ENCODE data around the gene CTTNBP2NL.
"Not testable (repeated sequence)": the region's sequence is repeated elsewhere in the genome, so short reads cannot be mapped to it uniquely, and the experiment has no call there.

CTTNBP2NL gene

GRCh38 chr1:112410673-112411072 lies 14.7 kb downstream of the CTTNBP2NL start:
- in situ Hi-C loops (cut with MboI; ENCODE audit: low sequenced_read_pairs) = no loop called here

- in situ Hi-C loops (cut with MboI; ENCODE audit: low sequenced_read_pairs) = no loop called here
Measured at GRCh38 chr1:112417271-112417670, 21.3 kb downstream of the CTTNBP2NL start.

- in situ Hi-C loops (cut with MboI; ENCODE audit: low sequenced_read_pairs) = no loop called here
Measured at GRCh38 chr1:112418099-112418892, 22.3 kb downstream of the CTTNBP2NL start.

- in situ Hi-C loops (cut with MboI; ENCODE audit: low sequenced_read_pairs) = no loop called here
Measured at GRCh38 chr1:112423207-112423606, 27.2 kb downstream of the CTTNBP2NL start.

GRCh38 chr1:112423666-112424065 lies 27.7 kb downstream of the CTTNBP2NL start:
- in situ Hi-C loops (cut with MboI; ENCODE audit: low sequenced_read_pairs) = not testable (repeated sequence)

GRCh38 chr1:112429749-112430148 lies 33.7 kb downstream of the CTTNBP2NL start:
- in situ Hi-C loops (cut with MboI; ENCODE audit: low sequenced_read_pairs) = no loop called here

- in situ Hi-C loops (cut with MboI; ENCODE audit: low sequenced_read_pairs) = no loop called here
Measured at GRCh38 chr1:112431038-112431437, 35.0 kb downstream of the CTTNBP2NL start.

- in situ Hi-C loops (cut with MboI; ENCODE audit: low sequenced_read_pairs) = no loop called here
Measured at GRCh38 chr1:112435448-112435847, 39.4 kb downstream of the CTTNBP2NL start.

GRCh38 chr1:112436384-112437156 lies 40.6 kb downstream of the CTTNBP2NL start:
- in situ Hi-C loops (cut with MboI; ENCODE audit: low sequenced_read_pairs) = no loop called here

- in situ Hi-C loops (cut with MboI; ENCODE audit: low sequenced_read_pairs) = not testable (repeated sequence)
Measured at GRCh38 chr1:112438156-112438555, 42.1 kb downstream of the CTTNBP2NL start.

- in situ Hi-C loops (cut with MboI; ENCODE audit: low sequenced_read_pairs) = no loop called here
Measured at GRCh38 chr1:112439592-112439991, 43.6 kb downstream of the CTTNBP2NL start.

GRCh38 chr1:112440574-112440973 lies 44.6 kb downstream of the CTTNBP2NL start:
- in situ Hi-C loops (cut with MboI; ENCODE audit: low sequenced_read_pairs) = no loop called here

GRCh38 chr1:112444269-112444668 lies 48.3 kb downstream of the CTTNBP2NL start:
- in situ Hi-C loops (cut with MboI; ENCODE audit: low sequenced_read_pairs) = no loop called here

GRCh38 chr1:112445596-112445995 lies 49.6 kb downstream of the CTTNBP2NL start:
- in situ Hi-C loops (cut with MboI; ENCODE audit: low sequenced_read_pairs) = no loop called here

- in situ Hi-C loops (cut with MboI; ENCODE audit: low sequenced_read_pairs) = no loop called here
Measured at GRCh38 chr1:112446411-112446810, 50.4 kb downstream of the CTTNBP2NL start.

GRCh38 chr1:112448904-112449629 lies 53.1 kb downstream of the CTTNBP2NL start:
- in situ Hi-C loops (cut with MboI; ENCODE audit: low sequenced_read_pairs) = no loop called here

GRCh38 chr1:112449630-112449983 lies 53.6 kb downstream of the CTTNBP2NL start:
- in situ Hi-C loops (cut with MboI; ENCODE audit: low sequenced_read_pairs) = no loop called here

GRCh38 chr1:112450773-112451172 lies 54.8 kb downstream of the CTTNBP2NL start:
- in situ Hi-C loops (cut with MboI; ENCODE audit: low sequenced_read_pairs) = no loop called here

- in situ Hi-C loops (cut with MboI; ENCODE audit: low sequenced_read_pairs) = not testable (repeated sequence)
Measured at GRCh38 chr1:112451301-112451700, 55.3 kb downstream of the CTTNBP2NL start.

GRCh38 chr1:112453876-112454275 lies 57.9 kb downstream of the CTTNBP2NL start:
- in situ Hi-C loops (cut with MboI; ENCODE audit: low sequenced_read_pairs) = no loop called here

GRCh38 chr1:112454316-112454715 lies 58.3 kb downstream of the CTTNBP2NL start:
- in situ Hi-C loops (cut with MboI; ENCODE audit: low sequenced_read_pairs) = no loop called here

All from HL-60/S4 treated with phorbol 12-myristate 13-acetate at 8.2 ng/mL for 4 days and 3 days (cell line).